Measurements from ENCODE around the gene ALX3. TPM values are rescaled to one million over a fixed set of nuclear protein-coding genes. Genes with fewer than 3 reads are reported as not detected.

The ALX3 gene
- total and polyA plus RNA-seq, 10 of the 15 experiments (the other 5 are each of a cell fraction or from before 2014, with no cell fraction given): not detected

- TF ChIP-seq ZBTB4 (CRISPR knock-in tag; IDR thresholded peaks at IDR 0.05) (no peak), NKRF (conservative IDR thresholded peaks at IDR 0.05) (no peak), STAT1 (conservative IDR thresholded peaks at IDR 0.05) (no peak), KDM1A (IDR thresholded peaks at IDR 0.05; ENCODE audit: borderline replicate concordance) (no peak), E2F4 (IDR thresholded peaks at IDR 0.05; ENCODE audit: low read depth, low read length) (no peak), HDAC6 (IDR thresholded peaks at IDR 0.05; ENCODE audit: unreplicated experiment) (peak; percentile 81), RBBP5 (conservative IDR thresholded peaks at IDR 0.05) (no peak), CREB1 (IDR thresholded peaks at IDR 0.05; ENCODE audit: low read depth) (no peak), SUZ12 (IDR thresholded peaks at IDR 0.05; ENCODE audit: unreplicated experiment) (peak; percentile 10), ZZZ3 (IDR thresholded peaks at IDR 0.05; ENCODE audit: control insufficient read depth, insufficient read length, low read depth) (no peak), ZBTB40 (IDR thresholded peaks at IDR 0.05; ENCODE audit: borderline replicate concordance) (no peak), ATF2 (IDR thresholded peaks at IDR 0.05; ENCODE audit: low read length) (no peak), CREM (IDR thresholded peaks at IDR 0.05; ENCODE audit: low read depth) (0 out of 2 replicates have a peak, but pooled peaks have one; percentile 12), MEF2A (IDR thresholded peaks at IDR 0.05; ENCODE audit: insufficient read depth, low read depth, low read length) (no peak), RAD51 (IDR thresholded peaks at IDR 0.05) (no peak), EZH2 (IDR thresholded peaks at IDR 0.05; ENCODE audit: borderline replicate concordance, control insufficient read depth, low read depth, low read length) (no peak)
Measured at GRCh38 chr1:110084227-110085078, 14.0 kb upstream of the ALX3 start (continued).

Measured in GM12878 (cell line).